ENCODE data around the gene FAAH. TPM values are rescaled to one million over a fixed set of nuclear protein-coding genes. Genes with fewer than 3 reads are reported as not detected.

Gene FAAH
- total RNA-seq, 2 donors from 2014 or later = 14.1 to 21.9 TPM

DNA sequence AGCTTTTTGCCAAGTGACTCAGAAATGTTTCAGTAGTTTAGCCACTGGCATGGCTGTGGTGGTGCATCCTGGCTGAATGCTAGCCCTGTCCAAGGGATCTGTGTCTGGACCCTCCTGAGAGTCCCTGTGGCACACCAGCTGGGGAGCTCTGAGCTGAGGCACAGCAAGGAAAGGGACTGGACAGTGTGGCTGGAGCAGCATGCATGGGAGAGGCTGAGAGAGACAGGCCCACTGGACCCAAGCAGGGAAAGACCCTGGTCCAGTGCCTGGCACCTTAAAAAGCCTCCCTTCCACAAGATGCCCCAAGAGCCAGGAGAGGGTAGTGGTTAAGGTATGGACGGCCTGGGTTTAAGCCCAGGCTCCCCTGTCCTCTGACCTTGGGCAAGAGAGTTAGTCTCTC lies 35.3 kb downstream of the FAAH start:
- ATAC-seq (ENCODE audit: insufficient number of reproducible peaks, low FRiP score, low read depth) = no peak
- no peak for DNase-seq (ENCODE audit: low spot score)
- Histone ChIP-seq H3K4me1 (ENCODE audit: control insufficient read depth in 1 of 2, low read depth in 2 of 2) (no peaks in the 10 kb centered on the region), H3K4me3 (no peak overlapping the region), H3K9me3 (no peaks in the 10 kb centered on the region), H3K36me3 (no peaks in the 10 kb centered on the region), H3K27me3 (replicated peaks; ENCODE audit: insufficient read depth) (no peaks in the 10 kb centered on the region), H3K27ac (no peak overlapping the region)
- no peak for TF ChIP-seq CTCF (IDR thresholded peaks at IDR 0.05)

DNA sequence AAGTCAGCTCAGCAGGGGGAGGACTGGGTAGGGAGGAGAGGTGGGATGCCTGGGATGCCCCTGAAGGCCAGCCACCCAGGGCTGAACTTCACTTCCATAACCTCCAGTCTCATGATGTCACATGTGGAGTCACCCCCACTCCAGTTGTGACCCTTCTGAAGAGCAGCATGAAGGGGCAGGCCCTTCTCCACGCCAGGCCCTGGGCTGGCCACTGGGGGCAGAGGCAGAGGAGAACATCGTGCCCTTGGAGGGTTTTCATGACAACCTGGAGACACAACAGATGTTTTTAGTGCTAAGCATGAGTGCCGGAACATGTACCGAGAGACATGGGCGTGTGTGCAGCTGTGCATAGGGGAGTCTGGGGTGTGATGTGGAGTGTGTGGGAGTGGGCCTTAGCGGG lies 37.6 kb downstream of the FAAH start:
- Histone ChIP-seq H3K36me3 (no peaks in the 10 kb centered on the region), H3K9me3 (no peaks in the 10 kb centered on the region), H3K4me3 (no peak overlapping the region), H3K4me1 (ENCODE audit: control insufficient read depth in 1 of 2, low read depth in 2 of 2) (no peaks in the 10 kb centered on the region), H3K27ac (no peak overlapping the region), H3K27me3 (replicated peaks; ENCODE audit: insufficient read depth) (no peaks in the 10 kb centered on the region)
- DNase-seq (ENCODE audit: low spot score) (no peak), ATAC-seq (ENCODE audit: insufficient number of reproducible peaks, low FRiP score, low read depth) (no peak)
- TF ChIP-seq CTCF (IDR thresholded peaks at IDR 0.05) = no peak

DNA sequence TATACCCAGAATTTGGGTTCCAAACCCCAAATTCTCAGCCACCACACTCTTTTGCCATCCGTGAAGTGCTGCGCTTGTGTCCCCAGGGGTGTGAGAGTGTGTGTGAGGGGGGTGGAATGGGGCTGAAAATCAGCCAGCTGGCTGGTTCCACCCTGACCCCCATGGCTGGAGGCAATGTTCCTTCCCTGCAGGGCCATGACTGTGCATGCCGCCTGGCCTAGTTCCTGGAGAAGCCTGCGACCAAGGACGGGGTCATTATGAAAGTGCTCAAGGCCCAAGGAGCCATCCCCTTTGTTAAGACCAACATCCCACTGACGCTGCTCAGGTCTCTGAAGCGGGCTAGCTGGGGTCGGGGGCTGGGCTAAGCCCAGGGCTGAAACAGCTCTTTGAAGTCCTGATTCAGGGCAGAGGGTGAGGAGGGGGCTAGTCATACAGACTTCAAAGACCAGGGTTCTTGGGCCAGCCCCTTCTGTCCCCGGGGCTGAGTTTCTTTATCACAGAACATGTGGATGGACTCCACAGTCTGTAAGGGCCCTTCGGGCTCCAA lies 38.7 kb downstream of the FAAH start:
- DNase-seq (ENCODE audit: low spot score) (no peak), ATAC-seq (ENCODE audit: insufficient number of reproducible peaks, low FRiP score, low read depth) (no peak)
- Histone ChIP-seq H3K36me3 (no peaks in the 10 kb centered on the region), H3K27ac (no peak overlapping the region), H3K4me3 (no peak overlapping the region), H3K27me3 (replicated peaks; ENCODE audit: insufficient read depth) (no peaks in the 10 kb centered on the region), H3K4me1 (ENCODE audit: control insufficient read depth in 1 of 2, low read depth in 2 of 2) (no peaks in the 10 kb centered on the region), H3K9me3 (no peaks in the 10 kb centered on the region)
- TF ChIP-seq CTCF (IDR thresholded peaks at IDR 0.05) = no peak

GRCh38 chr1:46434358-46434757 lies 40.2 kb downstream of the FAAH start:
- Histone ChIP-seq H3K9me3 (no peaks in the 10 kb centered on the region), H3K4me3 (no peak overlapping the region), H3K4me1 (ENCODE audit: control insufficient read depth in 1 of 2, low read depth in 2 of 2) (no peaks in the 10 kb centered on the region), H3K36me3 (no peaks in the 10 kb centered on the region), H3K27me3 (replicated peaks; ENCODE audit: insufficient read depth) (no peaks in the 10 kb centered on the region), H3K27ac (no peak overlapping the region)
- no peak for DNase-seq (ENCODE audit: low spot score)
- no peak for TF ChIP-seq CTCF (IDR thresholded peaks at IDR 0.05)
- no peak for ATAC-seq (ENCODE audit: insufficient number of reproducible peaks, low FRiP score, low read depth)

- Histone ChIP-seq H3K27me3 (replicated peaks; ENCODE audit: insufficient read depth) (no peaks in the 10 kb centered on the region), H3K9me3 (no peaks in the 10 kb centered on the region), H3K4me3 (no peak overlapping the region), H3K4me1 (ENCODE audit: control insufficient read depth in 1 of 2, low read depth in 2 of 2) (no peaks in the 10 kb centered on the region), H3K27ac (no peak overlapping the region), H3K36me3 (no peaks in the 10 kb centered on the region)
- no peak for TF ChIP-seq CTCF (IDR thresholded peaks at IDR 0.05)
- no peak for DNase-seq (ENCODE audit: low spot score)
- ATAC-seq (ENCODE audit: insufficient number of reproducible peaks, low FRiP score, low read depth) = no peak
Observed at GRCh38 chr1:46436844-46437243, 42.7 kb downstream of the FAAH start.

All from thoracic aorta (tissue), 2 donors.